ENCODE data around the gene GNAI2.
A peak's percentile ranks its signal among the peaks of the same experiment; 100 is the strongest.
"Not testable (repeated sequence)": the region's sequence is repeated elsewhere in the genome, so short reads cannot be mapped to it uniquely, and the experiment has no call there.

The GNAI2 gene

GRCh38 chr3:50222169-50222528 lies 13.9 kb upstream of the GNAI2 start:
- Histone ChIP-seq H3K9me3 (no peaks in the 10 kb centered on the region), H3K27me3 (ENCODE audit: low read depth) (no peaks in the 10 kb centered on the region), H3K4me1 (peaks cover 7% of the 10 kb centered on the region), H3K36me3 (replicated peaks) (no peaks in the 10 kb centered on the region), H3K4me3 (no peak overlapping the region)
- in situ Hi-C loops (cut with MboI; ENCODE audit: low sequenced_read_pairs): no loop called here
- no peak for DNase-seq (ENCODE audit: low spot score in 2 of 2)

- H3K4me3 ChIP-seq: no peak overlapping the region
- H3K36me3 ChIP-seq (replicated peaks): no peaks in the 10 kb centered on the region
- H3K27me3 ChIP-seq (ENCODE audit: low read depth): no peaks in the 10 kb centered on the region
- in situ Hi-C loops (cut with MboI; ENCODE audit: low sequenced_read_pairs): no loop called here
- no peak for DNase-seq (ENCODE audit: low spot score in 2 of 2)
- H3K9me3 ChIP-seq: no peaks in the 10 kb centered on the region
- peaks cover 10% of the 10 kb centered on the region for H3K4me1 ChIP-seq
These were observed 11.4 kb upstream of the GNAI2 start for GRCh38 chr3:50224639-50225038.

DNA sequence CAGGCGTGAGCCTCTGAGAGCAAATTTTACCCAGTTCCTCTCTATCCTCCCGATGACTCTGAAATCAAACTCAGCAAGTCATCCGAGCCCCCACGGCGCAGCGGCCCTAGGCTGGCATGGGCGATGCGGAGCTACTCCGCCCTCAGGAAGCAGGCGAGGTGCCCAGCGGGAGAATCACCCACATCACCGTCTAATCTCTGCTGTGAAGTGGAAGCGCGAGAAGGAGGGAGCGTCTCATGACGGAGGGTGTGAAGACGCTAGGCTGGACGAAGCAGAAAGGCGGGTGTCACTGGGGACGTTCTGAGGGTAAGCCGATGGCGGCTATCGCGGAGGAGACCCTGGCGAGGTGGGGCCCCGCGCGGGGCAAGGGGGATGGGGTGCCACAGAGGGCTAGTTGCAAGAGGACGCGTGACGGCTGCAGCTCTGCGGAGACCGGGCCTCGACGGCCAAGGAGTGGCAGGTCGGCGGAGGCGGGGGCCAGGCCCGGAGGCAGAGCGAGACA lies 9.1 kb upstream of the GNAI2 start:
- DNase-seq (ENCODE audit: low spot score in 2 of 2): no peak
- H3K4me3 ChIP-seq: peak overlapping the region; percentile 50
- in situ Hi-C loops (cut with MboI; ENCODE audit: low sequenced_read_pairs): no loop called here
- no peaks in the 10 kb centered on the region for H3K36me3 ChIP-seq (replicated peaks)
- no peaks in the 10 kb centered on the region for H3K9me3 ChIP-seq
- H3K27me3 ChIP-seq (ENCODE audit: low read depth): no peaks in the 10 kb centered on the region
- peaks cover 10% of the 10 kb centered on the region for H3K4me1 ChIP-seq

GRCh38 chr3:50227390-50228183 lies 8.4 kb upstream of the GNAI2 start:
- H3K4me1 ChIP-seq: peaks cover 10% of the 10 kb centered on the region
- DNase-seq (ENCODE audit: low spot score in 2 of 2): peak; percentile 93 to 97
- in situ Hi-C loops (cut with MboI; ENCODE audit: low sequenced_read_pairs): no loop called here
- no peaks in the 10 kb centered on the region for H3K27me3 ChIP-seq (ENCODE audit: low read depth)
- no peaks in the 10 kb centered on the region for H3K9me3 ChIP-seq
- no peaks in the 10 kb centered on the region for H3K36me3 ChIP-seq (replicated peaks)
- peak overlapping the region; percentile 50 for H3K4me3 ChIP-seq

GRCh38 chr3:50228184-50228763 lies 7.7 kb upstream of the GNAI2 start:
- in situ Hi-C loops (cut with MboI; ENCODE audit: low sequenced_read_pairs); H3K9me3 ChIP-seq; H3K27me3 ChIP-seq (ENCODE audit: low read depth); H3K36me3 ChIP-seq (replicated peaks); DNase-seq (ENCODE audit: low spot score in 2 of 2): not testable (repeated sequence)
- H3K4me3 ChIP-seq: peak overlapping the region; percentile 50
- H3K4me1 ChIP-seq: peaks cover 10% of the 10 kb centered on the region

- no peaks in the 10 kb centered on the region for H3K27me3 ChIP-seq (ENCODE audit: low read depth)
- peaks cover 10% of the 10 kb centered on the region for H3K4me1 ChIP-seq
- no peak for DNase-seq (ENCODE audit: low spot score in 2 of 2)
- H3K4me3 ChIP-seq: no peak overlapping the region
- in situ Hi-C loops (cut with MboI; ENCODE audit: low sequenced_read_pairs): no loop called here
- no peaks in the 10 kb centered on the region for H3K36me3 ChIP-seq (replicated peaks)
- H3K9me3 ChIP-seq: no peaks in the 10 kb centered on the region
These were observed 6.5 kb upstream of the GNAI2 start for GRCh38 chr3:50229490-50229889.

DNA sequence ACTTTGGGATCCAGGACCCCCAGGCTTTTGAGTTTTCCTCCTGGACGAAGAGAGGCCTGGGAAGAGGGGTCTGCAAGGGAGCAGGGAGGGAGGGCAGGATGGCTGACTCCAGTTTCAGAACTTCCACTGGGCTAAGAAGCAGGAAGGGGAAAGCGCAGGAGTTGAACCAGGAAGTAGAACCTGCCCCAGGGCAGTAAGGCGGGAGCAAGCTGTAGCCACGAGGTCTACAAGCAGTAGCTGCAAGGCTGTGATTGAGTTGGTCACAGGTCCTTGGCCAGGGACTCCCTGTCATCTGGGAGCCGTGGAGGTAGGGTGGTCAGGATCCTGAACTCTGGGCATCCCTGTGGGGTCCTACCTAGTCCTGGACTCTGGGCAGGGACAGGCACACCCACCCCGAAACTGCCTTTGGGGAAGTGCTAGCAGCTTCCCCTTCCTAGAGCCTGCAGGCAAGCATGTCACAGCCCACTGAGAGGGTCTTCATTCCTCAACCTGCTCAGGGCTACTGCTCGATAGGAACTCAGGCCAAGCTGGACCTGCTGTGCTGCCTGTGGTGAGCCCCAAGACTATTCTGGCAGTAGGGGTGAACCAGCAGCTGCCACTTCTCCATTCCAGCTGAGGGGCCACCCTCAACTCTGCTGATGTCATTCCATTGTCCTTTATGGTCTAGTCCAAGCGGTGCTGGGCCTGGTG lies 5.8 kb upstream of the GNAI2 start:
- H3K9me3 ChIP-seq: no peaks in the 10 kb centered on the region
- in situ Hi-C loops (cut with MboI; ENCODE audit: low sequenced_read_pairs): no loop called here
- H3K4me1 ChIP-seq: peaks cover 11% of the 10 kb centered on the region
- no peak for DNase-seq (ENCODE audit: low spot score in 2 of 2)
- no peaks in the 10 kb centered on the region for H3K36me3 ChIP-seq (replicated peaks)
- H3K4me3 ChIP-seq: no peak overlapping the region
- H3K27me3 ChIP-seq (ENCODE audit: low read depth): no peaks in the 10 kb centered on the region

DNA sequence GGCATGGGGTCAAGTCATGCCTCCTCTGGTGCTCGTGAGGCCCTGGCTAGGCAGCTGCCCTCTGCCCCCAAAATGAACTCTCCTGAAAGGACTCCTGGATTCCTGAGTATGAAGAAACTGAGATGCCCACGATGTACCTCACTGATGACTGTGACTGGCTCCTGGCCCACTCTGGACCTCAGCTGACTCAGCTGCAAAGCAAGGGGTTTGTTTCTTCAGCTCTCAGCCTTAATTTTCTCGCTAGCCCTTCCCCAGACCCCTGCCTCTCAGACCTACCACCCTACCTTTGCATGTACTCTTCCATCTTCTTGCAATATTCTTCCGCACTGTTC lies 5.2 kb upstream of the GNAI2 start:
- Histone ChIP-seq H3K9me3 (no peaks in the 10 kb centered on the region), H3K36me3 (replicated peaks) (no peaks in the 10 kb centered on the region), H3K27me3 (ENCODE audit: low read depth) (no peaks in the 10 kb centered on the region), H3K4me1 (peaks cover 14% of the 10 kb centered on the region), H3K4me3 (no peak overlapping the region)
- no peak for DNase-seq (ENCODE audit: low spot score in 2 of 2)
- in situ Hi-C loops (cut with MboI; ENCODE audit: low sequenced_read_pairs): no loop called here

DNA sequence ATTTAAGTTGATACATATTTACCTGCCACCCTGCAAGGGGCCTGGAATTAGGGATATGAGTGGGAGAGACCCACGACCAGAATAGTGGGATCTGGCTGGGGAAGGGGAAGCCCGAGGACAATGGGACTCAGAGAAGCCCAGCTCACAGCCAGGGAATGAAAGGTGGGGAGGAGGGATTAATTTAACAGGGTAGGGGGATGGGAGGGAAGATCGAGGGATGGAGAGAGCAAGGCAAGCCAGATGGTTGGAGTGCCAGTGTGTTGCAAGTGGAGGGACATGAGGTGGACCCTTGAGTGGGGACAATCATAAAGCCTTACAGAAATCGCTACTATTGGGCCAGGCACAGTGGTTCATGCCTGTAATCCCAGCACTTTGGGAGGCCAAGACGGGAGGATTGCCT lies 4.4 kb upstream of the GNAI2 start:
- in situ Hi-C loops (cut with MboI; ENCODE audit: low sequenced_read_pairs): no loop called here
- no peak for DNase-seq (ENCODE audit: low spot score in 2 of 2)
- no peak overlapping the region for H3K4me3 ChIP-seq
- H3K4me1 ChIP-seq: peaks cover 11% of the 10 kb centered on the region
- H3K9me3 ChIP-seq: no peaks in the 10 kb centered on the region
- no peaks in the 10 kb centered on the region for H3K36me3 ChIP-seq (replicated peaks)
- no peaks in the 10 kb centered on the region for H3K27me3 ChIP-seq (ENCODE audit: low read depth)

DNA sequence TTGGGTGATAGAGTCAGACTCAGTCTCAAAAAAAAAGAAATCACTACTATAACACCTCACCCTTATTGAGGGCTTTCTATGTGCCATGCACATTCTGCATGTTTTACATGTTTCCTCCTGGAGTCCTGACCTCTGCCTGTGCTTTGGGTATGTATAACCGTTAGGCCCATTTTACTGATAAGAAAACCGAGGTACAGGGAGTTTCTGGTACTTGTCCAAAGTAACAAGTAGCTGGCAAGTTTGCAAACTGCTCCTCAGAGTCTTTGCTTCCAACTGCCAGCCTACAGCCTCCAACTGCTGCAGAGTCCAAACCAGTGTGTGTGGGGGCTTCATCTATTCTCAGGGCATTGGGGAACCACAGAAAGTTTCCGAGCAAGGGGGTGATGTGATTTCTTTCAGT lies 3.7 kb upstream of the GNAI2 start:
- no peaks in the 10 kb centered on the region for H3K27me3 ChIP-seq (ENCODE audit: low read depth)
- no peak for DNase-seq (ENCODE audit: low spot score in 2 of 2)
- H3K36me3 ChIP-seq (replicated peaks): no peaks in the 10 kb centered on the region
- H3K4me1 ChIP-seq: peaks cover 7% of the 10 kb centered on the region
- no peak overlapping the region for H3K4me3 ChIP-seq
- no peaks in the 10 kb centered on the region for H3K9me3 ChIP-seq
- in situ Hi-C loops (cut with MboI; ENCODE audit: low sequenced_read_pairs): no loop called here

DNA sequence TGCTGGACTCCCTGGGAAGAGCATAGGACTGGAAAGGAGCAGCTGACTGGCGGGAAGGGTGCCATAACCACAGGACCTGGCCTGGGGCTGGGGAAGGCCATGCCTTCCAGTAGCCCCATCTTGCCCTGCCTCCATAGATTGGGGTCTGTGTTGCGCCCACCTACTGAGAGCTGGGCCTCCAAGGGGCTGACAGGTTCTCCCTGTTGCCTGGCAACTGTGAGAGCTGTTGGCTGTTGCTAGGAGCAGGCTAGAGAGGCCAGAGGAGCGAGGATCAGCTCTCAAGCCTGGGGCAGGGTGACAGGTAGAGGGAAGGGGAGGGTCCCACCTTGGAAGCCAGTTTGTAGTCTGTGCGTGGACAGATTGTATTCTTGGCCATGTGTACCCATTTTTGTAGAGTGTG lies 2.8 kb upstream of the GNAI2 start:
- H3K36me3 ChIP-seq (replicated peaks): no peaks in the 10 kb centered on the region; the same call in 1 of the 2 replicates
- DNase-seq (ENCODE audit: low spot score in 2 of 2): no peak
- no peaks in the 10 kb centered on the region for H3K9me3 ChIP-seq
- peaks cover 6% of the 10 kb centered on the region for H3K4me1 ChIP-seq
- in situ Hi-C loops (cut with MboI; ENCODE audit: low sequenced_read_pairs): no loop called here
- H3K4me3 ChIP-seq: no peak overlapping the region
- no peaks in the 10 kb centered on the region for H3K27me3 ChIP-seq (ENCODE audit: low read depth)

- peaks cover 20% of the 10 kb centered on the region for H3K4me1 ChIP-seq
- in situ Hi-C loops (cut with MboI; ENCODE audit: low sequenced_read_pairs): no loop called here
- H3K36me3 ChIP-seq (replicated peaks): peaks cover 15% of the 10 kb centered on the region
- H3K27me3 ChIP-seq (ENCODE audit: low read depth): no peaks in the 10 kb centered on the region
- H3K9me3 ChIP-seq: no peaks in the 10 kb centered on the region
- DNase-seq (ENCODE audit: low spot score in 2 of 2): no peak
- peak overlapping the region; percentile 74 for H3K4me3 ChIP-seq
These were observed 604 bp downstream of the GNAI2 start for GRCh38 chr3:50236484-50237132.

DNA sequence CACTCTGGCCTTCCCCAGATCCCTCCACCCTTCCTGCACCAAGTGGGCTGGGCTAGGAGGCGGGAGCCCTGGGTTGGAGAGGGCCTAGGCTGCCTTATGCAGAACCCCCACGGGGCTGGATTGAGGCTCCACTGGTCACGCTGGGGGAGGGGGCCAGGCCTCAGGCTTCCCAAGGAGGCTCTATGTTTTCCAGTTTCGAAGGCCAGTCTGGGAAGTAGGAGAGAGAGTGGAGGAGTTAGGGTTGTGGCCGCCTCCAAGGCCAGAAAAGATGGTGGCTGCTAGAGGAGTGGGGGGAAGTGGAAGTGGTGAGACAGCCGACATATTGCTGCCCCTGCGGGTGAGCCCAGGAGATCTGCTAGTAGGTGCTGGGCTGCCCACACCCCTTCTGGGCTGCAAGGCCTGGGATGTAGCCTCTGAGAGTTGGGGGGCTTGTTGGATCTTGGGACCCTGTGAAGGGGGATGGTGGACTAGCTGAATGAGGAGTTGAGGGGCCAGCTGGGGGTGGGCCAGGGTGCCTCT lies 1.2 kb downstream of the GNAI2 start:
- in situ Hi-C loops (cut with MboI; ENCODE audit: low sequenced_read_pairs): no loop called here
- H3K36me3 ChIP-seq (replicated peaks): peaks cover 15% of the 10 kb centered on the region
- H3K27me3 ChIP-seq (ENCODE audit: low read depth): no peaks in the 10 kb centered on the region
- H3K4me1 ChIP-seq: peaks cover 22% of the 10 kb centered on the region
- H3K9me3 ChIP-seq: no peaks in the 10 kb centered on the region
- peak; percentile 54 to 72 for DNase-seq (ENCODE audit: low spot score in 2 of 2)
- peak overlapping the region; percentile 74 for H3K4me3 ChIP-seq
